Measurements from ENCODE around the gene SHMT2.

DNA sequence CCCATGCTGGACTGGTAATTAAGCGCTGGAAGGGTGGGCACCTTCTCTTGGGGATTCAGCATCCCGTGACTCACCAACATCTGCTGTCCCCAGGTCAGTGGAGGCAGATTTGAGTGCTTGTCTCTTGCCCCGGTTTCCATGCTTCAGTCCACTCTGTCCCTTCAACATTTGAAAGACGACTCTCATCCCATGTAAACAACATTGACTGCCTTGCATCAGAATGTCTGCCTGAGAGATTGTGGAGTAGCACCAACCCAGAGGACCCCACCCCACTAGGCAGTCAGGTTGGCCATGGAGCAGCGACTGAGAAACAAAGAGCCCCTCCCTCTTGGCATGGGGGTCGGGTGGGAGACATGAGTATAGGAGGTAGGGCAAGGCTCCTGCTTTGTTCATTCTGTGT lies 26.4 kb downstream of the SHMT2 start:
- TF ChIP-seq CTCF (IDR thresholded peaks at IDR 0.05), result no peak
- no peak for TF ChIP-seq POLR2A (IDR thresholded peaks at IDR 0.05)
- no peak for TF ChIP-seq POLR2AphosphoS5 (IDR thresholded peaks at IDR 0.05)
